ENCODE data around the gene TEDC2. TPM values are rescaled to one million over a fixed set of nuclear protein-coding genes. Genes with fewer than 3 reads are reported as not detected.

The TEDC2 gene
- total and polyA plus RNA-seq, 2 of the 8 experiments (the other 6 are each of a cell fraction or from before 2014, with no cell fraction given): 54.6 to 55.6 TPM

- no peak for TF ChIP-seq SUZ12 (IDR thresholded peaks at IDR 0.05; ENCODE audit: low read length)
- TF ChIP-seq EP300 (IDR thresholded peaks at IDR 0.05; ENCODE audit: borderline replicate concordance in 1 of 2, low read depth in 2 of 2, low read length in 2 of 2): no peak
- no peak for TF ChIP-seq TCF12 (IDR thresholded peaks at IDR 0.05; ENCODE audit: low read depth, low read length)
Measured at GRCh38 chr16:2427526-2427925, 32.4 kb upstream of the TEDC2 start (continued).
